GM12873 (cell line): ENCODE measurements around the gene HAUS3.

ENCODE experiments used
- CTCF ChIP-seq: IDR thresholded peaks from 2 replicates; pipeline ENCODE4 v1.5.1; 2012; ENCODE audit warnings: low read depth, mild to moderate bottlenecking, moderate library complexity, low read length, control low read depth; ENCODE audit not compliant: insufficient read depth; ENCODE audit errors: missing control alignments

HAUS3 gene

GRCh38 chr4:2241410-2242353 is at the start of gene HAUS3, which contains the start of gene POLN:
Gene HAUS3, minus strand, starts transcription at chr4:2242121. Its CDS starts 1,175 bp downstream, at chr4:2240946.
Gene POLN, minus strand, starts transcription at chr4:2242121. Its CDS starts 12,890 bp downstream, at chr4:2229231.
- TF ChIP-seq CTCF, result no peak

GRCh38 chr4:2290974-2291704 is 49.2 kb upstream of the HAUS3 start:
- TF ChIP-seq CTCF, result no peak

- no peak for TF ChIP-seq CTCF
Measured at GRCh38 chr4:2290488-2290887, 48.6 kb upstream of the HAUS3 start.

GRCh38 chr4:2289955-2290333 is 48.0 kb upstream of the HAUS3 start:
- no peak for TF ChIP-seq CTCF

- TF ChIP-seq CTCF, result no peak
Measured at GRCh38 chr4:2289311-2289954, 47.5 kb upstream of the HAUS3 start.

GRCh38 chr4:2288051-2288541 is 46.2 kb upstream of the HAUS3 start:
- TF ChIP-seq CTCF, result no peak

GRCh38 chr4:2287594-2287915 is 45.6 kb upstream of the HAUS3 start:
- TF ChIP-seq CTCF, result no peak
